ENCODE results near the gene SLC39A8.

SLC39A8 gene

GRCh38 chr4:102222838-102223409, 122.4 kb downstream of the SLC39A8 start:
- no peak for DNase-seq

GRCh38 chr4:102219129-102219528, 126.2 kb downstream of the SLC39A8 start:
- DNase-seq = no peak

- no peak for DNase-seq
Observed at GRCh38 chr4:102218656-102219055, 126.6 kb downstream of the SLC39A8 start.

- DNase-seq = no peak
Observed at GRCh38 chr4:102217775-102218355, 127.4 kb downstream of the SLC39A8 start.

GRCh38 chr4:102217345-102217744, 127.9 kb downstream of the SLC39A8 start:
- no peak for DNase-seq

- no peak for DNase-seq
Observed at GRCh38 chr4:102216666-102217065, 128.6 kb downstream of the SLC39A8 start.

- no peak for DNase-seq
Observed at GRCh38 chr4:102213031-102213430, 132.3 kb downstream of the SLC39A8 start.
